GM18520 (cell line): Measurements from ENCODE around the gene YKT6.
"Not testable (repeated sequence)": the region's sequence is repeated elsewhere in the genome, so short reads cannot be mapped to it uniquely, and the experiment has no call there.

Experiments
- ATAC-seq: cut with Tn5 transposase; IDR thresholded peaks from one replicate; pipeline ENCODE4 v1.9.1; 2021; ENCODE audit not compliant: unreplicated experiment

The YKT6 gene

GRCh38 chr7:44200699-44201461 is at the start of gene YKT6:
Gene YKT6, plus strand, starts transcription at chr7:44200978. Its CDS starts 158 bp downstream, at chr7:44201136.
- ATAC-seq = peak; percentile 97

GRCh38 chr7:44151956-44152355 is 48.8 kb upstream of the YKT6 start:
- ATAC-seq = no peak

GRCh38 chr7:44152971-44153947 is 47.5 kb upstream of the YKT6 start:
- no peak for ATAC-seq

DNA sequence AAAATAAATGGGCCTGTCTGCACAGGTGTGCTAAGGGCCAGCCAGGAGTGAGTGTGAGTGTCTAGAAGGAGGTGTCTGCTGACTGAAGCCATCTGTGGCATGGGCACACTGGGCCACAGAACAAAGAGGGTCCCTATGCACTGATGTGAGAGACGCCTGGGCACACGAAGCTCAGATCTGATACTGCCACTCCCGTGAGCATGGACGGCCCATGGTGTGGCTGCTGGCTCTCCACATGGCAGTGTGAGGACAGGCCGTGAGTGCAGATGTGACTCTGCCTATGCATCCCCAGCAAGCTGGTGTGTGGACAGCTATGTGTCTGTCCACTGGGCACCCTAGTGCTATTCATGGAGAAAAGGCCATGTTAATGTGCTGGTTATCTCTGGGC is 46.8 kb upstream of the YKT6 start:
- ATAC-seq = no peak

DNA sequence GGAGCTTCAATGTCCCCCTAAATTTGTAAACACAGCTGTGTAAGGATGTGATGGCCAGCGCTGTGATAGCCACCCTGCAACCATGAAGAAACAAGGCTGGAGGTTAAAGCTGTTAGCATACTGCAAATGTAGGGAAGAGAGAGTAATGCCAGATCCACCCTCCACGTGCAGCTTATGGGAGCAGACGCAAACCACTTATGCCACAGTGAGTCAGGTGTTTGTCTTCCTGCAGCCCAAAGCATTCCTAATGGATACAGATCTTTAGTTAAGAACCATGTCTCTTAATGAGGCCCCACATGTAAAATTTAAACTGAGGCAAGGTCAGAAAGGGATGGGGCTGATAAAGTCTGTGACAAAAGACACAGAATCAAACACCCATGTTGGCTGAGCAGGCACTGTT is 46.1 kb upstream of the YKT6 start:
- ATAC-seq = no peak

DNA sequence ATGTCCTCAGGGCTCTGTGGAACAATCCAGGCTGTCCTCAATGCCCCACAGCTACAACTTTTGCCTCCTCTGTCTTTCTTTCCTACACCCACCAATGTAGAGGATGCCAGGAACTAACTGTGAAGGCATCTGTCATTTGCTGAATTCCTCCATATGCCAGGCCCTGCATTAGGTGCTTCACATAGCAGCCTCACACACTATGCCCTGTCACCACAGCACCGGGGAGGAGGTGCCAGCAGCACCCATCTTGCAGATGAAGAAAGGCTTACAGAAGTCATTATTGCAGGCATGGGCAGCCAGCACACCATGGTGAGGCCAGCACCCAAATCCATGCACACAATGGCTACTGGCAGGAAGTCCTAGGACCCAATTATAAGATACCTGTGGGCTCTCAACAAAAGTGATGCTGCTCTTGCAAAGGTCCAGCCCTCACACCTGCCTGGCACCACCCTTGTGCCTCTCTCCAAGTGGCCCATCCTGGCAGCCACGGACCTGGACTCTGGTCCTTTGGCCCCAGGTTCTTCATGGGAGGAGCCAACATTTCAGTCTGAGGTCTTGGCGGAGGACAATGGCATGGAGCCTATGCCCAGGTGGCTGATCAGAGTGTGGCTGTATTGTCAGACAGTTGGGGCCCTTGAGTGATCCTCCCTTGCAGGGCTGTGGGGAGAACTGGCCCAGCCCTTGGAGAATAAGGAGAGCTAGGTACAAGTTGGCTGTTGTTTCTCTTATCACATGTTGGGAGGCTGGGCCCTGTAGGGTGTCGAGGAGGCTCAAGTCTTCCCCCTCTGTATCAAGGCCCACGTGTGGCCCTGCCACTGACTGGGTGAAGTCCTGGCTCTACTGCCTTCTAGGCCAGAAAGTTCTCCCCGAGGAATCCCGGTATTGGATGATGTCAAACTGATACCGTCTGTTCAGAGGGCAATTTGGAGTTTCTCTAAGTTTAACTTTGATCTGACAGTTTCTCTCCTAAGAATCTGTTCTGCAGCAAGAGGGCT is 45.3 kb upstream of the YKT6 start:
- ATAC-seq = no peak

DNA sequence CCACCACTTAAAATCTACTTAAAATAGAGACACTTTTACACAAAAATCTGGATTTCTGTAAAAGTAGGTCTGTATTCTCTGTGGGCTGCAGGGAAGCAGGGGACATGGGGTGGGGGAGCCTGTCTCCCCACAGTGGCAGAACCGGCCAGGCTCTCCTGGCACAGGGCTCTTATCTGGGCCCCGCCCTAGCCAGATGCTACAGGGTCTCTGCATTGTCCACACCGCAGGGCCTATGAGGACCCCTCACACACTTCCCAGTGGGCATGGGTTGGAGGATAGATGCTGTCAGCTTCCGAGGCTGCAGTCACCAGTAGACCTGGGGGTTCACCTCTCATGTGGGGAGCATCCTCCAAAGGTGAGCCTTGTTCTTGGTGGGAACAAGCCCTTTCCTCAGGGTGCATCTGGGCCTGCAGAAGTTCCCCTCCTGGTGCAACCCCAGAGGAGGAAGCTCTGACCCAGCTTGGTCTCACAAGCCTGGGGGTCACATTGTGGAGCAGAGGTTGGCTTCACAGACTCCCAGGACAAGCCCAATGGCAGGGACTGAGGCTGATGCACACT is 44.2 kb upstream of the YKT6 start:
- ATAC-seq = no peak

GRCh38 chr7:44157116-44158080 is 43.4 kb upstream of the YKT6 start:
- ATAC-seq = no peak

- no peak for ATAC-seq
Observed at GRCh38 chr7:44158096-44158872, 42.5 kb upstream of the YKT6 start.

DNA sequence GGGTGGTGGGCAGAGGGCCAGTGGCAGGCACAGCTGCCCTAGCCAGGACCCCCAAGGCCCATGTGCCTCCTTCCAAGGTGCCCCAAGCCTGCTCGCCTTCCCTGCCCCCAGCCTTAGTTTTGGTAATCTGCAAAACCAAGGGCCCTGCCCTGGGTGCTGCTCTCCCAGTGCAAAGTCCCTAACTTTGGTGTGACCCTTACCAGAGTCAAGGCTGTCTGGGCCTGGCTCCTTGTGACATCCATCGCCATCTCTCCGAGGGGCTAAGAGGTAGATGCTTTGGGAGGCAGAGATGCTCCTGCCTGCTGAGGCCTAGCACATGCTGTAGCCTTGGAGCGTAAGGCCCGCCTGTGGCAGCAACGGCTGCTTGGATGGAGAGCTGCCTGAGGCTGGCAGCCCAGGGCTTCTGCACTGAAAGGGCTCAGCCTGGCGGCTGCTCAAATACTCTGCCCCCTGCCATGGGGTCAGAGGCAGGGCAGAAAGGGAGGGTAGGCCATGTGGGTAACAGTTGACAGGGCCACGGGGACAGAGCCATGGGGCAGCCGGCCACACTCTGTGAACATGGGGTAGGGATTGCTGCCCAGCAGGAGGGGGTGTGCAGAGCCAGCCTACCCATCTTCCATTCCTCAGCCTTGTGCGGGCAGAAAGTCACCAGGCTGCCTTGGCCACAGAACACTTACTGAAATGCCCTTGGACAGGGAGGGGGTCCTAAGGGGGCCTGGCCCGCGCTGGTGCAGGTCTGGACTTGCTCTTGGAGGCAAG is 41.7 kb upstream of the YKT6 start:
- no peak for ATAC-seq

DNA sequence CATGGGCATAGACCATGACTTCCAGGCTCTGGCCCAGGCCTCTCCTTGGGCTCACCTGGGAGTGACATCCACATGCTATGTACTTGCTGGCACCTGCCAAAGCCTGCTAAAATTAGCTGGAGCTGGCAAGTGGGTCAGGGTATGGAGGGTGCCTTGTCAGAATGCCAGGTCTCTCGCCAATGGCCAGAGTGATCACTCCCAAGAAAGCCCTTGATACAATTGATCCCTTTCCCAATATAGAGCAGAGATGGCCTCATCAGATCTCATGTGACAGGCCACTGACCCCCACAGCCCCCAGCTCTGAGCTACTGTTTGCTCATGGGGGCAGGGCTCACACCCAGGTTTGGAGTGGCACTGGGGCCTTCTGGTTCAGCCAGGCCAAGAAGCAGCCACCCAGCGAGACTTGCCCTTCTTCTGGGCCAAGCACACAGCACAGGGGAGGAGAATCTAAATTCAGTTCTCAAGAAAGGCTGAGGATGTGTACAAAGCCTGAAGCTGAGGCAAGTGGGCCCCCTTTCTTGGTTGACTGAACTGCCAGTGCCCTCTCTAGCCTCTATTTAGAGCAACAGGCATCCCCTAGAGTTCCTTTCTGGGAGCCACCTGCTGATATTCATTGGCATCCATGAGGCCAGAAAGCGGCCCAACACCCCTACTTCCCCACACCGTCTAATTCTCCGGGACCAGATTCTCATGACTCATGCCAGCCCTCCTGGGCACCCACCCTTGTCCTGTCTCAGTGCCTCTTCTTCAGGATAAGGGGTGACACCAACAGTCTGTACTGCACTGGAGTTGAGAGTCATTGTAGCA is 40.8 kb upstream of the YKT6 start:
- ATAC-seq = no peak

GRCh38 chr7:44161371-44161770 is 39.4 kb upstream of the YKT6 start:
- ATAC-seq = no peak

DNA sequence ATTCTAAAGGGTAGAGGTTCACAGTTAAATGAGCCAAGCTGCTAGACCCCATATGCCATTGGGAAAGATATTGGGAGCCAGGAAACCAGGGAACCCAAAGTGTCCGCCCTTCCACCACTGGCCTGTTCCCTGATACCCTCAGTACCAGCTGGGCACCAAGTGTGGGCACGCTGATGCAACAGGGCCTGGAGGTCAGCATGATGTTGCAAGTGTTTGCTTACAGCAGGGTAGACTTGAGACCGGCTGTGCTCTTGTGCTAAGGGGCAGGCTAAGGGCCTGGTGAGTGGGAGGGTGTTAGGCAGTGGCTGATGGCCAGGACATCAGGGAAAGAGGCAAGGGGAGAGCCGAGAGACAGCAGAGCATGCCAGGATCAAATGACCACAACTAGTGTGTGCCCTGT is 38.6 kb upstream of the YKT6 start:
- ATAC-seq = no peak

- no peak for ATAC-seq
Observed at GRCh38 chr7:44162785-44163395, 37.9 kb upstream of the YKT6 start.

- no peak for ATAC-seq
Observed at GRCh38 chr7:44163591-44163990, 37.2 kb upstream of the YKT6 start.

DNA sequence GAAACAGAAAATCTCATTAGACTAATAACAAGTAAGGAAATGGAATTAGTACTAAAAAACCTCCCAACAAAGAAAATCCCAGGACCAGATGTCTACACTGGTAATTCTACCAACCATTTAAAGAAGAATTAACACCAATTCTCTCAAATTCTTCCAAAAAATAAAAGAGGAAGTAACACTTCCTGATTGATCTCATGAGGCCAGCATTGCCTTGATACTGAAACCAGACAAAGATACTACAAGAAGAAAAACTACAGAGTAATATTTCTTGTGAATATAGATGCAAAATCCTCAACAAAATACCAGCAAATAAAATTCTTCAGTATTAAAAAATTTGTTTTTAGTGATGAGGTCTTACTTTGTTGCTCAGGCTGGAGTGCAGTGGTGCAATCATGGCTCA is 32.9 kb upstream of the YKT6 start:
- ATAC-seq = no peak

DNA sequence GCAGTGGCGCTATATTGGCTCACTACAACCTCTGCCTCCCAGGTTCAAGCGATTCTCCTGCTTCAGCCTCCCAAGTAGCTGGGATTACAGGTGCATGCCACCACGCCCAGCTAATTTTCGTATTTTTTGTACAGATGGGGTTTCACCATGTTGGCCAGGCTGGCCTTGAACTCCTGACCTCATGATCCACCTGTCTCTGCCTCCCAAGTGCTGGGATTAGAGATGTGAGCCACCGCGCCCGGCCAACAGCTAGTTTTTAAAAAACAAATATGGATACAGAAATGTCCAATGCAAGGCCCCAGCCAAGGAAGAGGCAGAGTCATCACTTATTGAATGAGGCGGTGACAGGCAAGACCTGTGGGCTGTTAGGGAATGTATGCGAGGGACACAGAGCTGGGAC is 28.9 kb upstream of the YKT6 start:
- not testable (repeated sequence) for ATAC-seq
